SK-N-SH (cell line): ENCODE results near the gene GRIK5. TPM values are rescaled to one million over a fixed set of nuclear protein-coding genes. Genes with fewer than 3 reads are reported as not detected.

Source experiments
- CTCF ChIA-PET: fragments of 300-600, 350-600 bp; formaldehyde crosslinking; extraction: SDS; loops from one replicate; lab custom pipeline; 2021; lab: Yijun Ruan, JAX
- POLR2A ChIA-PET: fragments of 350-600 bp; sonication (Branson Sonifier 250); formaldehyde crosslinking; extraction: SDS; loops from one replicate; lab custom pipeline; 2020; ENCODE audit warnings: antibody characterized with exemption, inconsistent platforms; lab: Yijun Ruan, JAX
- DNase-seq: peaks from one replicate; pipeline ENCODE4 v3.0.0; 2012
- H2AFZ ChIP-seq: fragments of 200-600 bp; sonication (generic); 2 replicates; pipeline ENCODE4 v1.8.1; 2016; ENCODE audit warnings: antibody characterized with exemption, mild to moderate bottlenecking, low read depth
- H3F3A ChIP-seq: fragments of 200-600 bp; sonication (generic); replicated peaks from 2 replicates; pipeline ENCODE3; 2016; ENCODE audit warnings: antibody characterized with exemption, mild to moderate bottlenecking; ENCODE audit not compliant: insufficient read depth
- H3K27ac ChIP-seq, 2 experiments: fragments of 200-500 bp in 1 of 2; fragments of 200-600 bp in 1 of 2; sonication (Bioruptor generic) in 1 of 2; sonication (generic), shearing (Covaris generic) in 1 of 2; 2 replicates each; pipeline versions ENCODE4 v1.5.1 to v1.6.1; 2014 to 2016; ENCODE audit warnings: low read depth in 2 of 2, inconsistent platforms in 1 of 2, low read length in 1 of 2, mild to moderate bottlenecking in 1 of 2, mixed read lengths in 1 of 2
- H3K27me3 ChIP-seq: fragments of 200-600 bp; sonication (generic), shearing (Covaris generic); 2 replicates; pipeline ENCODE4 v1.6.1; 2016; ENCODE audit warnings: mixed run types; ENCODE audit not compliant: insufficient read depth
- H3K36me3 ChIP-seq, 2 experiments: fragments of 200-500 bp in 1 of 2; fragments of 200-600 bp in 1 of 2; sonication (Bioruptor generic) in 1 of 2; sonication (generic) in 1 of 2; replicated peaks in 1 of 2; 2 replicates each; pipeline versions ENCODE3 to v1.5.1; 2014 to 2016; ENCODE audit warnings: low read length in 1 of 2, mild to moderate bottlenecking in 1 of 2; ENCODE audit not compliant: insufficient read depth in 2 of 2, control insufficient read depth in 1 of 2
- H3K4me1 ChIP-seq, 2 experiments: fragments of 200-500 bp in 1 of 2; fragments of 200-600 bp in 1 of 2; sonication (Bioruptor generic) in 1 of 2; sonication (generic), shearing (Covaris generic) in 1 of 2; 2 replicates each; pipeline versions ENCODE4 v1.5.1 to v1.6.1; 2014 to 2016; ENCODE audit warnings: low read depth in 1 of 2, low read length in 1 of 2, mixed run types in 1 of 2; ENCODE audit not compliant: insufficient read depth in 2 of 2, control insufficient read depth in 1 of 2
- H3K4me2 ChIP-seq: fragments of 200-600 bp; sonication (generic), shearing (Covaris generic); 2 replicates; pipeline ENCODE4 v1.6.1; 2017; ENCODE audit warnings: mixed run types
- H3K4me3 ChIP-seq, 2 experiments: fragments of 200-500 bp in 1 of 2; fragments of 200-600 bp in 1 of 2; sonication (Bioruptor generic) in 1 of 2; sonication (generic), shearing (Covaris generic) in 1 of 2; 2 replicates each; pipeline versions ENCODE4 v1.5.1 to v1.8.1; 2014 to 2016; ENCODE audit warnings: low read depth in 2 of 2, inconsistent platforms in 1 of 2, low read length in 1 of 2, mild to moderate bottlenecking in 1 of 2, mixed read lengths in 1 of 2, moderate library complexity in 1 of 2
- H3K79me2 ChIP-seq: fragments of 200-600 bp; sonication (generic); 2 replicates; pipeline ENCODE4 v1.8.1; 2017; ENCODE audit warnings: mild to moderate bottlenecking; ENCODE audit not compliant: insufficient read depth
- H3K9ac ChIP-seq: fragments of 200-600 bp; sonication (generic); 2 replicates; pipeline ENCODE4 v1.6.1; 2017; ENCODE audit warnings: mixed run types
- H3K9me2 ChIP-seq: fragments of 200-600 bp; sonication (generic); 2 replicates; pipeline ENCODE4 v1.6.1; 2017; ENCODE audit warnings: mixed run types
- H3K9me3 ChIP-seq: fragments of 200-600 bp; sonication (generic); 2 replicates; pipeline ENCODE4 v1.6.1; 2017; ENCODE audit warnings: mixed run types, mild to moderate bottlenecking, moderate library complexity
- H4K20me1 ChIP-seq: fragments of 200-600 bp; sonication (generic); 2 replicates; pipeline ENCODE4 v1.6.1; 2017; ENCODE audit warnings: mild to moderate bottlenecking, mixed run types; ENCODE audit not compliant: insufficient read depth
- CHD2 ChIP-seq: fragments of 150-350 bp; IDR thresholded peaks from 2 replicates; pipeline ENCODE4 v1.6.1; 2018; ENCODE audit warnings: low read length; ENCODE audit not compliant: partially characterized antibody
- ELF1 ChIP-seq: IDR thresholded peaks from 2 replicates; pipeline ENCODE4 v1.4.0; 2012
- EP300 ChIP-seq, 2 experiments: IDR thresholded peaks; 2 replicates each; pipeline versions ENCODE4 v1.4.0 to v1.6.1; 2012; ENCODE audit warnings: borderline replicate concordance in 1 of 2, low read depth in 1 of 2, low read length in 1 of 2
- FOXJ3 ChIP-seq: sonication (generic); formaldehyde crosslinking; IDR thresholded peaks from 2 replicates; pipeline ENCODE4 v1.5.1; 2020; ENCODE audit warnings: mild to moderate bottlenecking, missing genetic modification reagents
- GABPA ChIP-seq: IDR thresholded peaks from 2 replicates; pipeline ENCODE4 v1.4.0; 2012; ENCODE audit warnings: low read depth, mild to moderate bottlenecking
- GATA2 ChIP-seq: sonication (generic); formaldehyde crosslinking; IDR thresholded peaks from 2 replicates; pipeline ENCODE4 v1.5.0; 2020; ENCODE audit warnings: mild to moderate bottlenecking, missing genetic modification reagents
- JUND ChIP-seq: IDR thresholded peaks from 2 replicates; pipeline ENCODE4 v1.4.0; 2012
- MAX ChIP-seq: IDR thresholded peaks from 2 replicates; pipeline ENCODE4 v1.4.0; 2012; ENCODE audit warnings: low read depth
- MXI1 ChIP-seq: IDR thresholded peaks from 2 replicates; pipeline ENCODE4 v1.6.1; 2012; ENCODE audit warnings: mild to moderate bottlenecking, low read depth, low read length, improper control_type of control experiment
- NRF1 ChIP-seq: IDR thresholded peaks from 2 replicates; pipeline ENCODE4 v1.6.1; 2012; ENCODE audit warnings: low read depth, mild to moderate bottlenecking, low read length
- POLR2AphosphoS5 ChIP-seq: IDR thresholded peaks from 2 replicates; pipeline ENCODE4 v1.6.1; 2012; ENCODE audit warnings: low read depth, low read length
- RAD21 ChIP-seq: IDR thresholded peaks from 2 replicates; pipeline ENCODE4 v1.6.1; 2012; ENCODE audit warnings: mild to moderate bottlenecking, low read length
- RCOR1 ChIP-seq: fragments of 150-350 bp; IDR thresholded peaks from 2 replicates; pipeline ENCODE4 v1.6.1; 2017; ENCODE audit warnings: antibody characterized with exemption, low read length
- REST ChIP-seq: IDR thresholded peaks from 2 replicates; pipeline ENCODE4 v1.6.1; 2012; ENCODE audit warnings: mild to moderate bottlenecking, low read depth, low read length, moderate library complexity
- RFX5 ChIP-seq: IDR thresholded peaks from 2 replicates; pipeline ENCODE4 v1.6.1; 2012; ENCODE audit warnings: mild to moderate bottlenecking, improper control_type of control experiment, low read length
- RXRA ChIP-seq: IDR thresholded peaks from 2 replicates; pipeline ENCODE4 v1.4.0; 2012; ENCODE audit warnings: low read depth, mild to moderate bottlenecking, borderline replicate concordance
- SIN3A ChIP-seq: IDR thresholded peaks from 2 replicates; pipeline ENCODE4 v1.6.1; 2012; ENCODE audit warnings: low read depth, mild to moderate bottlenecking, low read length, moderate library complexity, borderline replicate concordance
- SMC3 ChIP-seq: IDR thresholded peaks from 2 replicates; pipeline ENCODE4 v1.6.1; 2012; ENCODE audit warnings: low read depth, low read length, improper control_type of control experiment
- TAF1 ChIP-seq: IDR thresholded peaks from 2 replicates; pipeline ENCODE4 v1.6.1; 2012; ENCODE audit warnings: low read depth, mild to moderate bottlenecking, low read length, moderate library complexity, borderline replicate concordance
- TCF12 ChIP-seq: IDR thresholded peaks from 2 replicates; pipeline ENCODE4 v1.4.0; 2012
- TEAD4 ChIP-seq: IDR thresholded peaks from 2 replicates; pipeline ENCODE4 v1.4.0; 2012; ENCODE audit warnings: mild to moderate bottlenecking, borderline replicate concordance; ENCODE audit not compliant: insufficient read depth
- YY1 ChIP-seq: IDR thresholded peaks from 2 replicates; pipeline ENCODE4 v1.4.0; 2012; ENCODE audit warnings: low read depth, mild to moderate bottlenecking
- WGBS: methylation state at CpG from one replicate; pipeline ENCODE4 v1.1.6; 2017; ENCODE audit warnings: low lambda C conversion rate; 5-methylcytosine and 5-hydroxymethylcytosine counted together
- polyA plus RNA-seq, 3 experiments: library from polyadenylated mRNA; depleted of rRNA; stranded (reverse); fragments of >200 nt; gene quantifications; 2 replicates each; pipeline ENCODE4 v1.2.3, GENCODE V29; 2012
- TF ChIP-seq, protein P1 (sequence below): fragments of 150-350 bp; IDR thresholded peaks from 2 replicates; pipeline ENCODE4 v1.6.1; 2016; ENCODE audit warnings: mild to moderate bottlenecking, low read depth, low read length
- TF ChIP-seq, protein P2 (sequence below): IDR thresholded peaks from 2 replicates; pipeline ENCODE4 v1.4.0; 2012; ENCODE audit warnings: low read depth, borderline replicate concordance

Gene GRIK5
- polyA plus RNA-seq, 1 of the 3 experiments (the other 2 are of a cell fraction) = 2.4 TPM

DNA sequence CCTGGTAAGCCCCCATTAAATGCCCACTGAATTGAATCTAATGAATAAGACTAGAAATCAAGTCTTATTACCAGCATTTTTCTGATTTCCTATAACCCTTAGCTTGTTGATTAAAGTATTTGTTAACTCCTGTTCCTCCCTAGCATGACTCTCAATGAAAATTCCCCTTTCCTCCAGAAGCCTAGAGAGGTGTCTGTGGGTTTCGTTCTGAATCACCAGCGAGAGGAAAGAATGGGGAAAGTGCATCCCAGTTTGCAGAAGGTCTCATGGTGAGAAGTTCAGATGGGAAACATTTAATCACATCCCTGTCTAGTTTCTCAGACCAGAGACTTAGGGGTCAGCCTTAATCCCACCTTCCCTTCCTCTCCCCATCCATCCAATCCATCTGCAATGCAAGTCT, 35.4 kb upstream of the GRIK5 start:
- H3K9me3 ChIP-seq = no peaks in the 10 kb centered on the region
- POLR2A ChIA-PET = no interaction called here

GRCh38 chr19:42102877-42103276, 32.9 kb upstream of the GRIK5 start:
- no peaks in the 10 kb centered on the region for H3K79me2 ChIP-seq
- ChIA-PET CTCF (interaction anchor here (0.7 to 1.9 kb wide), 6 partner anchors 8 to 194 kb away, joined by 3 to 8 read pairs (median 4); no protein-coding TSS in a partner anchor), POLR2A (no interaction called here)
- H4K20me1 ChIP-seq = no peaks in the 10 kb centered on the region
- no peak overlapping the region for H3K9ac ChIP-seq
- H3K27ac ChIP-seq = no peak overlapping the region
- no peak overlapping the region for H3K4me3 ChIP-seq
- no peaks in the 10 kb centered on the region for H3K9me3 ChIP-seq
- 76% methylated on average over 2 of the region's 2 CpGs for WGBS
- H3K36me3 ChIP-seq = no peaks in the 10 kb centered on the region
- TF ChIP-seq TCF12 (no peak), ELF1 (no peak), SMC3 (no peak), POLR2AphosphoS5 (no peak), RAD21 (no peak), RCOR1 (no peak), TEAD4 (no peak), CHD2 (no peak), FOXJ3 (no peak), GATA2 (no peak), RFX5 (no peak), JUND (no peak), TAF1 (no peak), YY1 (no peak), REST (no peak), SIN3A (no peak)
- TF ChIP-seq, protein P1, sequence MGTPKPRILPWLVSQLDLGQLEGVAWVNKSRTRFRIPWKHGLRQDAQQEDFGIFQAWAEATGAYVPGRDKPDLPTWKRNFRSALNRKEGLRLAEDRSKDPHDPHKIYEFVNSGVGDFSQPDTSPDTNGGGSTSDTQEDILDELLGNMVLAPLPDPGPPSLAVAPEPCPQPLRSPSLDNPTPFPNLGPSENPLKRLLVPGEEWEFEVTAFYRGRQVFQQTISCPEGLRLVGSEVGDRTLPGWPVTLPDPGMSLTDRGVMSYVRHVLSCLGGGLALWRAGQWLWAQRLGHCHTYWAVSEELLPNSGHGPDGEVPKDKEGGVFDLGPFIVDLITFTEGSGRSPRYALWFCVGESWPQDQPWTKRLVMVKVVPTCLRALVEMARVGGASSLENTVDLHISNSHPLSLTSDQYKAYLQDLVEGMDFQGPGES = no peak
- H2AFZ ChIP-seq = no peak overlapping the region
- DNase-seq = no peak
- H3K4me2 ChIP-seq = no peak overlapping the region
- H3F3A ChIP-seq = peaks cover 9% of the 10 kb centered on the region
- H3K9me2 ChIP-seq = no peaks in the 10 kb centered on the region
- H3K4me1 ChIP-seq = peaks cover 0 to 8% of the 10 kb centered on the region in 2 experiments; a peak in 1 of 4 replicates
- H3K27me3 ChIP-seq = no peaks in the 10 kb centered on the region

More for the DNA sequence above, 35.4 kb upstream of the GRIK5 start:
- Histone ChIP-seq H3K79me2 (no peaks in the 10 kb centered on the region), H4K20me1 (no peaks in the 10 kb centered on the region), H3K9me2 (no peaks in the 10 kb centered on the region), H3K9ac (no peak overlapping the region)
- TF ChIP-seq NRF1 (no peak), MAX (no peak), GABPA (no peak), JUND (no peak), EP300 (IDR thresholded peaks at IDR 0.05; ENCODE audit: borderline replicate concordance in 1 of 2, low read depth in 1 of 2, low read length in 1 of 2) (no peak), TEAD4 (no peak), MXI1 (no peak), SIN3A (no peak), RXRA (no peak), GATA2 (no peak), POLR2AphosphoS5 (no peak), FOXJ3 (no peak)
- TF ChIP-seq, protein P2, sequence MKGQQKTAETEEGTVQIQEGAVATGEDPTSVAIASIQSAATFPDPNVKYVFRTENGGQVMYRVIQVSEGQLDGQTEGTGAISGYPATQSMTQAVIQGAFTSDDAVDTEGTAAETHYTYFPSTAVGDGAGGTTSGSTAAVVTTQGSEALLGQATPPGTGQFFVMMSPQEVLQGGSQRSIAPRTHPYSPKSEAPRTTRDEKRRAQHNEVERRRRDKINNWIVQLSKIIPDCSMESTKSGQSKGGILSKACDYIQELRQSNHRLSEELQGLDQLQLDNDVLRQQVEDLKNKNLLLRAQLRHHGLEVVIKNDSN = no peak
- TF ChIP-seq, all 33 proteins: peak for 0
- H3K4me1 ChIP-seq = peaks cover 0 to 6% of the 10 kb centered on the region in 2 experiments; a peak in 2 of 4 replicates
- no peak overlapping the region for H3K4me2 ChIP-seq
- no peak overlapping the region for H3K27ac ChIP-seq
- 61% methylated on average over 2 of the region's 2 CpGs for WGBS
- H3K36me3 ChIP-seq = no peaks in the 10 kb centered on the region
- peaks cover 6% of the 10 kb centered on the region for H3F3A ChIP-seq
- H3K4me3 ChIP-seq = no peak overlapping the region
- DNase-seq = no peak
- no peaks in the 10 kb centered on the region for H3K27me3 ChIP-seq
- no peak overlapping the region for H2AFZ ChIP-seq
- CTCF ChIA-PET = interaction anchor here (1.3 kb wide), 1 partner anchor 86 kb away, joined by 3 read pairs; no protein-coding TSS in a partner anchor
